Tibial artery (tissue), 4 donors: ENCODE data around the gene ICE1.
A peak's percentile ranks its signal among the peaks of the same experiment; 100 is the strongest.

Experiments
- DNase-seq, 2 donors: peaks; one replicate each; pipeline ENCODE4 v3.0.0-alpha.2; 2019
- H3K27ac ChIP-seq, 2 donors: fragments of 200-600 bp; sonication (generic) in 1 of 2; 1 replicate in 1 of 2; 2 replicates in 1 of 2; pipeline ENCODE4 v1.5.1; 2018 to 2019; ENCODE audit warnings: mild to moderate bottlenecking in 1 of 2
- H3K27me3 ChIP-seq, 2 donors: fragments of 200-600 bp; sonication (generic) in 1 of 2; one replicate each; pipeline versions ENCODE4 v1.5.1 to v1.6.0; 2016 to 2019
- H3K36me3 ChIP-seq, 3 donors: fragments of 200-600 bp; sonication (generic) in 2 of 3; one replicate each; pipeline ENCODE4 v1.5.1; 2016 to 2019; ENCODE audit warnings: mild to moderate bottlenecking in 2 of 3
- H3K4me1 ChIP-seq, 4 donors: fragments of 200-600 bp; sonication (generic) in 2 of 4; 1 replicate in 3 of 4; 2 replicates in 1 of 4; pipeline ENCODE4 v1.5.1; 2016 to 2019
- H3K4me3 ChIP-seq, 2 donors: fragments of 200-600 bp; sonication (generic) in 1 of 2; 1 replicate in 1 of 2; 2 replicates in 1 of 2; pipeline ENCODE4 v1.5.1; 2018 to 2019; ENCODE audit warnings: mild to moderate bottlenecking in 2 of 2
- H3K9me3 ChIP-seq, 3 donors: fragments of 200-600 bp; sonication (generic) in 1 of 3; one replicate each; pipeline ENCODE4 v1.5.1; 2016 to 2019
- CTCF ChIP-seq, 2 experiments: fragments of 200-600 bp in 1 of 2; fragments of 450-650 bp in 1 of 2; IDR thresholded peaks; one replicate each; pipeline ENCODE4 v1.5.1; 2017 to 2019; ENCODE audit warnings: antibody characterized with exemption in 2 of 2, mild to moderate bottlenecking in 1 of 2, moderate library complexity in 1 of 2
- intact Hi-C: fragments of 100-400 bp; cut with DNase I; formaldehyde crosslinking; loops from one replicate; pipeline ENCODE4 v1.15.0; 2023; ENCODE audit warnings: low total_unique reads

The ICE1 gene

GRCh38 chr5:5494489-5495402 lies 72.3 kb downstream of the ICE1 start:
- H3K27me3 ChIP-seq, result no peaks in the 10 kb centered on the region
- H3K36me3 ChIP-seq, result peaks cover 0 to 9% (median 2%) of the 10 kb centered on the region in 3 donors
- intact Hi-C loops, result loop anchor here (5.0 to 10.0 kb wide), 2 partner anchors 950 to 1088 kb away; partner anchors contain the start of gene UBE2QL1
- DNase-seq, result peak in 1 of 2 donors; percentile 82
- H3K4me1 ChIP-seq, result peaks cover 3 to 28% (median 9%) of the 10 kb centered on the region in 4 donors
- peak overlapping the region; percentile 37 to 42 for H3K4me3 ChIP-seq
- H3K9me3 ChIP-seq, result no peaks in the 10 kb centered on the region
- TF ChIP-seq CTCF (IDR thresholded peaks at IDR 0.05), result no peak
- peak overlapping the region in 1 of 2 donors; percentile 56 for H3K27ac ChIP-seq

- no peak overlapping the region for H3K4me3 ChIP-seq
- TF ChIP-seq CTCF (IDR thresholded peaks at IDR 0.05), result peak; percentile 74 to 81
- no peak overlapping the region for H3K27ac ChIP-seq
- H3K4me1 ChIP-seq, result peaks cover 3 to 25% (median 9%) of the 10 kb centered on the region in 4 donors
- H3K27me3 ChIP-seq, result no peaks in the 10 kb centered on the region
- intact Hi-C loops, result loop anchor here (10.0 kb wide), 1 partner anchor 948 kb away; the partner anchor contains the start of gene UBE2QL1
- DNase-seq, result peak; percentile 36 to 72
- H3K36me3 ChIP-seq, result no peaks in the 10 kb centered on the region
- no peaks in the 10 kb centered on the region for H3K9me3 ChIP-seq
Measured at GRCh38 chr5:5497152-5497788, 74.8 kb downstream of the ICE1 start.

- intact Hi-C loops, result loop anchor here (10.0 kb wide), 1 partner anchor 945 kb away; the partner anchor contains the start of gene UBE2QL1
- H3K9me3 ChIP-seq, result peaks cover 0 to 6% (median 0%) of the 10 kb centered on the region in 3 donors
- TF ChIP-seq CTCF (IDR thresholded peaks at IDR 0.05), result no peak
- DNase-seq, result no peak
- no peak overlapping the region for H3K27ac ChIP-seq
- H3K4me1 ChIP-seq, result peaks cover 1 to 18% (median 6%) of the 10 kb centered on the region in 4 donors
- no peaks in the 10 kb centered on the region for H3K27me3 ChIP-seq
- H3K4me3 ChIP-seq, result no peak overlapping the region
- no peaks in the 10 kb centered on the region for H3K36me3 ChIP-seq
Measured at GRCh38 chr5:5499442-5499841, 77.0 kb downstream of the ICE1 start.

GRCh38 chr5:5504325-5504724 lies 81.8 kb downstream of the ICE1 start:
- Histone ChIP-seq H3K9me3 (peaks cover 0 to 6% (median 0%) of the 10 kb centered on the region in 3 donors), H3K27me3 (no peaks in the 10 kb centered on the region), H3K4me3 (no peak overlapping the region), H3K4me1 (no peaks in the 10 kb centered on the region), H3K27ac (no peak overlapping the region), H3K36me3 (no peaks in the 10 kb centered on the region)
- intact Hi-C loops, result no loop called here
- no peak for DNase-seq
- TF ChIP-seq CTCF (IDR thresholded peaks at IDR 0.05), result no peak

- no peaks in the 10 kb centered on the region for H3K27me3 ChIP-seq
- no peak overlapping the region for H3K27ac ChIP-seq
- peaks cover 0 to 6% (median 0%) of the 10 kb centered on the region in 3 donors for H3K9me3 ChIP-seq
- no peaks in the 10 kb centered on the region for H3K36me3 ChIP-seq
- no peak overlapping the region for H3K4me3 ChIP-seq
- no peak for DNase-seq
- intact Hi-C loops, result no loop called here
- no peak for TF ChIP-seq CTCF (IDR thresholded peaks at IDR 0.05)
- no peaks in the 10 kb centered on the region for H3K4me1 ChIP-seq
Measured at GRCh38 chr5:5505815-5506214, 83.3 kb downstream of the ICE1 start.
